CD4-positive, alpha-beta T cell treated with Interleukin-4 for 4 hours (primary cell): ENCODE results near the gene MAJIN.

Source experiments
- DNase-seq: peaks from one replicate; pipeline ENCODE4 v3.0.0-alpha.2; 2020

Gene MAJIN

GRCh38 chr11:64910451-64911093, 61.3 kb downstream of the MAJIN start:
- no peak for DNase-seq

DNA sequence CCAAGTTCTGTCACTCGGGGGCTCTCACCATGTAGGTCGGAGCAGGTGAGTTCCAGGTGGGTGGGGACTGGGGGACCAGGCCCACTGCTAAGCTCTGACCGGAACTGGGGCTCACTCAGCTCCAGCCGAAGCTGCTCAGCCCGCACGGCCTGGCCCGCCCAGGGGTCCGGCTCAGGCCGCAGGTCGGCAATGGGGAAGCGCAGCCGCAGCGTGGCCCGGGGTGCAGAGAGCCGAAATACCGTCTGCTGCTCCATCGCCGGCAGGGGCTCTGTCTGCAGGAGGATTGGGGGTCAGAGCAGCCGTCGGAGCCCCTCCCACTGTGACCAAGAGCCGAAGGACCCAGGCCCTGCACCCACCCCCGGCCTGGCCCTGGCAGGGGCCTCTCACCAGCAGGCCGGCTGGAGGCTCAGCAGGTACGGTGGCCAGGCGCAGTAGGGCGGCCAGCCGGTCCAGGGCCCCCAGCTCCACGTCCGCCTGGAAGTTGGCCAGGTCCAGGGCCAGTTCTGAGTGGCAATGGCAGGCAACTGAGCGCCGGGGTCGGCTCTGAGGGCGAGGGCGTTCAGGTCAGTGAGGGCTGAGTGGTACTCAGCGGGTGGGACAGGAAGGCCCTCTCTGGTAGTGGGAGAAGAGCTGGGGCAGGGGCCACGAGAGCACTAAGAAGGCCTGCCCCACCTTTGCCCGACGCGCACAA, 62.1 kb downstream of the MAJIN start:
- DNase-seq: no peak

- DNase-seq: no peak
These were observed 63.1 kb downstream of the MAJIN start for GRCh38 chr11:64908766-64909165.

DNA sequence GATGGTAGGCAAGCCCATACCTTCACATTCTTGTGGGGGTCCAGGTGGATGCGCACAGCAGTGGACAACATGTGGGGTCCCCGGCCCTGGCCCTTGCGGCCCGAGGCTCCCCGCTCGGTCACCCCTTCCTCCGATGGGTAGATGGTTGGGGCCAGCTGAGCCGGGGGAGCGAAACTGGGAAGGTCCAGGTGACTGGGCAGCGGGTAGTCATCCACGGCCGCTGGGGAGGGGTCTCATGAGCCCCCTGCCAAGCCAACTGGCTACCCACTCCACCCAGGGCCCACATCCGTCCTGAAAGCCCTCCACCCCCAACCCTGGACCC, 65.6 kb downstream of the MAJIN start:
- no peak for DNase-seq

GRCh38 chr11:64905516-64906313, 66.2 kb downstream of the MAJIN start:
- DNase-seq: no peak

DNA sequence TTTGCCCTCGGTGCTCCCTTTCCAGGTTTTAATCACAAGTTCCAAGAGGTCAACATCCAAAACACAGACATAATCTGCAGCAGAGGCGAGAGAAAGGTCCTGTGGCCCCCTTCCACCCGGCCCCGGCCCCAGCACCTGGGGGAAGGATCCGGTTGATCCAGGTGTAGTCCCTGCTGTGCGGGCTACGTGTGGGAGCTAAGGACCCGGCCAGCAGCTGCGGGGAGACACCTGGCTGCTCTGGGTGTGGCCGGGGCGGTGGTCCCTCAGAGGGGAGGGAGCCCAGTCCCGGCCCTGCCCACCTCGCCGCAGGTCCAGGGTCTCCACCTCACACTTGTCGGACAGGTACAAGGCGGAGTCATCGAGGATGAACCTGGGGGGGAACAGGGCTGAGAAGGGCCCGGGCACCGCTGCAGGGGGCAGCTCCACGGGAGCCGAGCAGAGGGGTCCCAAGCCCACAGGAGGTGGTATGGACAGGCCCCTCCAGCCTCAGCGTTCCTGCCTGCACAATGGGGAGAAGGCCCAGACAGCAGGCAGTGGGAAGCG, 68.5 kb downstream of the MAJIN start:
- DNase-seq: no peak

DNA sequence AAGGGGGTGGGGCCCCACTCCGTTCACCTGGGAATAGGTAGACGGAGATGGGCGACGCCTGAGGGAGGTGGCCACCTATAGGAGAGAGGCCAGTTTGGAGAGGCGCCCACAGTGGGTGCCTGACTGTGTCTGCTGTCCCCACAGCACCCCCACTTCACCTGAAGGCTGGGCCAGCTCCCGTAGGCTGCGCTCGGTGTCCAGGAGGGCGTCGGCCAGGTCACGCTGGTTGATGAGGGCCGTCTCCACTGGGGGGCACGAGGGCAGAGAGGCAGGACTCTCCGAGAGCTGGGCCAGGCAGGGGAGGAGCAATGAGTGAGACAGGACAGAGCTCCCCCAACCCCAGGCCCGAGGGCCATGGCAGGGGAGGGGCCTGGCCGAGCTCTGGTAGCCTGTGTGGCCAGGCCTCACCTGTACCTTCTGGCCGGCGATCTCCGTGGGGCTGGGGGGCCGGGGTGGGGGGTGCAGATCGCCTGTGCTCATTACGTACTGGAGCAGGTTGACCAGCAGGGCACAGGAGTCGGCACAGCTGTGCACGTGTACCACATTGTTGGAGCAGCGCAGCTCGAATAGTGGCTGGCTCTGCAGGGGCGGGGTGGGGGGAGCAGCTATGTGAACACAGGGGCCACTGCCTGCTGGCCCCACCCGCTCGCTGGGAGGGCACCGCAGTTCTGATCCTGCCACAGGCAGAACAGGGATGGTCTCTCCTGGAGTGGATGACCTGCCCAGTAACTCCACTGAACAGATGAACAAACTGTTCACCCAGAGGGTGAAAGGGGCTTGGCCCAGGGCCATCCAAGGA, 69.6 kb downstream of the MAJIN start:
- DNase-seq: no peak

DNA sequence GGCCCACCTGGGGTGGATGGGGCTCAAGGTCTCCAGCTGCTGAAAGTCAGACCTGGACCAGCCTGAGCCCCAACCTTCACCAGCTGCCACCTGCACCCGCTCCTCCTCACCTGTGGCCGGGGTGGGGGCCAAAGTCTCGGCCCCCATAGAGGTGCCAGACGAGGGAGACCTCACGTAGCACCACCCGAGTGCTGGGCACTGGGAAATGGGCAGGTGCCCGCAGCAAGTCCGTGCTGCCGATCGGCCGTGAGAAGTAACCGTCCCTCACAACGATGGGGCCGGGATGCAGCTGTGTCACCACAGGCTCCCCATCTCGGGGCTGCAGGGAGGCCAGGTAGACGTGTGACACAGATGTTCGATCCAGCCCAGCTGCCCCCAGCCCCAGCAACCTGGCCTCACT, 71.1 kb downstream of the MAJIN start:
- DNase-seq: no peak

GRCh38 chr11:64900263-64900678, 71.6 kb downstream of the MAJIN start:
- DNase-seq: peak; percentile 90

GRCh38 chr11:64898541-64898940, 73.4 kb downstream of the MAJIN start:
- DNase-seq: no peak

DNA sequence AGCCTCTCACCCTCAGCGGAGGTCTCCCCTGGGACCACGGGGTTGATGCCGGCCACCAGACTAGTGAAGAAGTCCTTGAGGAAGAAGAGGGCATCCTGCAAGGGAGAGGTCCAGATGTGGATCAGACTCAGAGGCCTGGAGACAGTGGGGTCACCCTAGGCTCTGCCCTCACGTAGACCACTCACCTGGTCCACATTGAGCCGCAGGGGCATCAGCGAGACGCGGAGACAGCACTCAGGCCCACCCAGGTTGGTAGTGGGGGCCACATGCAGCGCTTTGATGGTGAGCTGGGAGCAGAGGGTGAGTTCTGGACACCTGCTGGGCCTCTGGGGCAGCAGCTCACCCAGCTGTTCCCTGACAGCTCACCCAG, 73.8 kb downstream of the MAJIN start:
- no peak for DNase-seq

GRCh38 chr11:64897381-64898075, 74.4 kb downstream of the MAJIN start:
- no peak for DNase-seq

DNA sequence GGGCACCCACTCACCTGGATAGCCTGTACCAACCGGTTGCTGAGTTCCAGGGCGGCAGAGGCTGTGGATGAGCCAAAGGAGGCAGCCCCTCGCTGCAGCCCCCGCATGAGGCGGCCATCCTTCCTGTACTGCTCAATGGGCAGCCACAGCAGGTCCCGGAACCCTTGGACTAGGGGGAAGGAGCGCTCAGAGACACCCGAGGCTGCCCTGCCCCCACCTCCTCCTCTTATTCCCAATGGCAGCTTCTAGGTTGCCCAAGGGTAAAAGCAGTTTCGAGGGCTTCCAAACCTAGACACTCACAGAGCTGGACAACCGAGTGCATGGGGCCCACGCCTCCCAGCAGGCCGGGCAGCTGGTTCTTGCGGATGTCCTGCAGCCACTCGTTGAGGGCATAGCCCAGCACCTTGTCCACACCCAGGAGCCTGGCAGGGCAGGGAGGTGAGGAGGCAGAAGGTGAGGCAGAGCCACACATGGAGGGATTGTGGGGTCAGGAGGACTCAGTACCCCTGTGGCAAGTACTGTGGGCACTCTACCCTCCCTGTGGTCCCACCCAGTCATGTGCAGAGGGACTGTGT, 75.4 kb downstream of the MAJIN start:
- DNase-seq: no peak

DNA sequence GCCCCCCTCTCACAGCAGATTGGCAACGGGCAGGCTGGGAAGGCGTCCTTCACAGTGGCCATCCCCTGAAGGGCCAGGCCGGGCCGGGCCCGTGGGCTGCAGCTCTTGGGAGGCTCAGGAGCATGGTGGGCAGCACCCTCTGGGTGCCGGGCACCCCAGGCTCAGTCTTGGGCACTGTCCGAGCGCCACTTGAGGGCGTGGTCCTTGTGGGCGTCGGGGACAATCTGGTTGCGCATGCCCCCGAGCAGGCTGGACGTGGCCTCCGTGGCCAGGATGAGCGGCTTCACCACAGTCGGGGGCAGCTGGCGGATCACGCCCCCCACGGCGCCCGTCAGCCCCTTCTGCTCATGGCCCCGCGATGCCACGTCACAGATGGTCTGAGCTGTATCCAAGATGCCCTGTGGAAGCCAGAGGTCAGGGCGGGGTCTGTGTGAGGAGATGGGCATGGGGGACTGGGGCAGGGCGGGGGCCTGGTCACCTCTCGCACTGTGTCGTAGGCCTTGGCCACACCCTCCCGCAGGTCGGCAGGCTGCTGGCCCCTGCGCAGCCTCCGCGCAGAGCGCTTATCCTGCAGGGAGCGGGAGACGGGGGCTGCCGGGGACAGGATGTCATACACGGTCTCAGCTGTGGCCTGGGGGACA, 77.0 kb downstream of the MAJIN start:
- no peak for DNase-seq

- DNase-seq: peak; percentile 81
These were observed 77.7 kb downstream of the MAJIN start for GRCh38 chr11:64894070-64894811.

GRCh38 chr11:64893194-64894069, 78.5 kb downstream of the MAJIN start:
- DNase-seq: no peak

DNA sequence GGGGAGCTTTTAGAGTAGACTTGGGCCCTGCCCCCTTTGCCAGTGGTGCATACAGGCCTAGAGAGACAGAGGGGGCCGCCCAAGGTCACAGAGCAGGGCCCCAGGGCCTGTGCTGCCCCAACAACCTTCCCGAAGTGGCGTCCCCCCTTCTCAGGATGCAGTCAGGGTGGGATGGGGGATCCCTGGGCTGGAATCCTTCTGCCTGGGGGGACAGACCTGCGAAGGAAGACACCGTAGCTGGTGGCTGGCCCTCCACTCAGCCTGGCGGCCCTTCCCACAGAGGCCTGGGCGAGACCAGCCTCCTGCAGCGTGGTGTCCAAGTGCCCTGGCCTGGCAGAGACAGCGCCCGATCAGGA, 79.1 kb downstream of the MAJIN start:
- no peak for DNase-seq

DNA sequence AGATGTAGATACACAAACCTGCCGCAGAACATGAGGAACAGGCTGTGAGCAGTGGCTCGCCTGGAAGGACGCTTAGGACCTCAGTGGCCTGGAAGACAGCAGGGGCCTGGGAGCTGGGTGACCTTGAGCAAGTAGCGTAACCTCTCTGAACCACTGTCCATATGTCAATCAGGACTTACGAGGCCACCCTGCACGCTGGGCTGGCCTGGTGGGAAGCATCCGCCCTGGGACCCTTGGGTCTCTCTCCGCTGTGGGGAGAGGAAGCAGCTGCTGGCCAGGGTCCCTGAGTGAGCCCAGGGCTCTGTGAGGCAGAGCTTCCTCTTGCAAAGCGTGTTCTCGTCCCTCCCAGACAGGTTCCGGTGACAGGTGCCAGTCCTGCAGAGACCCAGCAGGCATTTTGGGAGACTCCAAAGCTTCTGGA, 79.5 kb downstream of the MAJIN start:
- DNase-seq: no peak

GRCh38 chr11:64891880-64892279, 80.0 kb downstream of the MAJIN start:
- no peak for DNase-seq
